HUDEP-2 (cell line): Measurements from ENCODE around the gene CHST13.

Source experiments
- DNase-seq, 76 experiments: peaks; one replicate each; lab custom pipeline; 2025; ENCODE audit not compliant: unreplicated experiment in 76 of 76; lab: John Stamatoyannopoulos, UW

CHST13 gene

DNA sequence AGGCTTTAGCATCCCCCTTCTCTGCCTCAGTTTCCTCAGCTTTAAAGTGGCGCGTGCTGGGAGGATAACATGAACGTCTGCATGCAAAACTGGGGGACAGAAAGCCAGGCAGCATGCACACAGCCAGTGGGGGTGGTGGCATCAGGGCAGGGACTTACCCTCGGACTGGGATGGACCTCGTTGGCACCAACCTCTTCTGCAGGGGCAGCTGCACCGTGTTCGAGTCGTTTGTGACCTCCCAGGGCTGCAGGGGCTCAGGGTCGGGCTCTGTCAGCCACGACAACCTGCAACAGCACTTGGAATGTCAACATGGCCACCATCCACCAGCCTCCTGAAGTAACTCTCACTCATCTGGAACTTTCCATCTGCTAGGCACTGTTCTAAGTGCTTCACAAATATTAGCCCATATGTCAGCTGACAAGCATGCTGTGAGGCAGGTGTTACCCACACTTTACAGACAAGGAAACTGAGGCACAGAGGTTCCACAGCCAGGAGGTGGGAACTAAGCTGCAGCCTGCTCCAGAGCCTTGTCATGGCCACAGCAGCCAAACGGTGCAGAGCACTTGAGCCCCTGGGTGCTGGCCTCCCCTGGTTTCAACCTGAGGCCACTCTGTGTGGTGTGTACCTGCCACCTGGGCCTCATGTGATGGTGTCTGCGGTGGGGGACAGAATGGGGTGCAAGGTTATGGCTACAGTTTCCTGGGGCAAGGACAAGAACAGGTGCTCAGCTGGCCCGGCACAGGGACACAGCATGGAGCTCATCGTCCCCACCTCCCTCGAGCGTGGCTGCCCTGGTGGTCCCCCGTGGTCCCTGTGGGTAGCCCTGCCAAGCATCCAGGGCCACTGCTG lies 28.1 kb downstream of the CHST13 start:
- DNase-seq = no peak

DNA sequence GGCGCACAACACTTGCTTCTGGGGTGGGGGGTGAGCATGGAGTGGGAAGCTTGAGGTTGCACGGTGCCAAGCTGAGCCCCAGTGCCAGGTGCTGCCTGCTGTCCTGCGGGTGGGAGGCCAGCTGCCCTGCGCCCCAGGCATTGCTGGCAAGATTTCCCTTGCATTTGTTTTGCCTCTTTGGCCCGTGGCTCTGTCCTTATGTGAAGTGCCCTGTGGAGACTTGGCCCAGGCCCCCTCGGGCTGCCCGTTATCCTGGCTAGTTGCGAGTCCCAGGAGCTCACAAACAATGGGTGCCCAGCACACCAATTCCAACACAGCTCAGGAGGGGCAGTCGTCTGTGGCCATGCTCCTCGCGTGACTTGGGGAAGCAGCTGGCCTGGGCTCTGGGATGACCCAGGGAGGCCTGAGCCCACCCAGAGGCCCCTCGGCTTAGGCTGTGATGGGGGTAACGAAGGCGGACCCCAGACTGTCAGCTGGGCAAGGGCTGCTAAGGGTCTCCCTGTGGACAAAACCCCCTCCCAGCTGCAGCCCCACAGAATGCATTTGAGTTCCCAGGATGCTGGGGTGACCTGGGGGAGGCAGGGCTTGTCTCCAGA lies 28.8 kb downstream of the CHST13 start:
- DNase-seq = no peak

DNA sequence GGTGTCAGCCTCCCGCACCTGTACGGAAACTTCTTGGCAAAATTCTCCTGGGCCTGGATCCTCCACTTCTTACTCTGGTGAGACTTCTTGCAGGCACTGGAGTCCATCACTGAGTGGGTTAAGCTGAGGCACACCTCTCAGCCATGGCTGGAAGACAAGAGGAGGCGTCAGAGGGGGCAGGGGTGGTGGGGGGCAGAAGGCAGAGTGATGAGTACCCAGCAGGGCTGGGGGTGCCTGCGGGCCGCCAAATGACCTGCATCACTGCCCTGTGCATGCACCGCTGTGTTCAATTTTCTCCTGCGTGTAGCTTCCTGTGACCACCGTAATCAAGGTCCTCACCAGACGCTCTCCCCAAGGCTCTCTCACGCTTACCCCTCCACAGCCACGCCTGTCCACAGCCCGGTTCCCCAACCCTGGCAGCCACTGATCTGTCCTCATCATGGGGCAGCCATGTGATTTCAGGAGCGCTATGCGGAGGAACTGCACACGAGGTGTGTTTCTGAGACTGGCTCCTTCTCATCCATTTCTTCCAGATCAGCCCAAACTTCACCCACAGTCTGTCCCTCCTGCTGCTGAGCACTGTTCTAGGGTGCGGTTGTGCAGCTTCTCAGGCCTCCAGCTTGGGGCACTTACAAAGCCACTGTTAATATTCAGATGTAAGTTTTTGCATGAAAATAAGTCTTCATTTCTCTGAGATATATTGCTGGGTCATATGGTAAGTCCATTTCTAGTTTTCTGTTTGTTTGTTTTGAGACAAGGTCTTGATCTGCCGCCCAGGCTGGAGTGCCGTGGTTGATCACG lies 29.5 kb downstream of the CHST13 start:
- no peak for DNase-seq

DNA sequence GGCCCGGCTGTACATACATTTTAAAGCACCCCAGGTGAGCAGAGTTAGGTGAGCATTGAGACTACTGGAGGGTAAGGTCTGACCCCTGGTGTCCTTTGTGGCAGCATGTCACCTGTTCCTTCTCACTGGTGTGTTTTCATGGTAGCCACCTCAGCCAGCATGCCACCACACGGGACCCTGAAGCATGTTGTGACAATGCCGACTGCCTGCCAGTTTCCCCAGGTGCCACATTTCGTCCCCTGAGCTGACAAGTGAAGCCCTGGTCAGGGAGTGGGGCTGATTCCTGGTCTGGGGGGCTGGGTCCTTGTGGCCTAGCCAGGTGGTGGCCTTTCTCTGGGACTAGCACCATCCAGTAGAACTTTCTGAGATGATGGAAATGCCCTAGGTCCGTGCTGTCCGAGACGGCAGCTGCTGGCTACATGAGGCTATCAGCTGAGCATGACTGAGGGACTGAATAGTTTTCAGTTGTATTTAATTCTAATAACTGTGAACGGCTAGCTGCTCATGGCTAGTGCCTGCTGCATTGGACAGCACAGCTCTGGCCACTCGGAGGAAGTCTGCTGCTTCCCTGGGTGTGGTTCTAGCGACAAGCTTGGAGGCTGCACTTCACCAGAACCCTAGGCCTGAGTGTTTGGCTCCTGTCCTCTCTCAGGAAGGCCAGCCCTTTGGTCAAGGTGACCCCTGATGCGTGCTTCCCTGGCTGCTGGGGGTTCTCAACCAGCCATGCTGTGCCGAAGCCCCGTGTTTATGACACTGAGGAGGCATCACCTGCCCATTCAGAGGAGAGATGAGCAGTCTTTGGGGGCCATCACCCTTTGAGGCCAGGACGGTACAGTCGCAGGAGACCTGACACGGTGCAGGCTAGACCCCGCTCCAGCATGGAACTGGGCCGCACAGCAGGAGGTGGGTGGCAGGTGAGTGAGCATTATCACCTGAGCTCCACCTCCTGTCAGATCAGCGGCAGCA lies 30.9 kb downstream of the CHST13 start:
- no peak for DNase-seq

DNA sequence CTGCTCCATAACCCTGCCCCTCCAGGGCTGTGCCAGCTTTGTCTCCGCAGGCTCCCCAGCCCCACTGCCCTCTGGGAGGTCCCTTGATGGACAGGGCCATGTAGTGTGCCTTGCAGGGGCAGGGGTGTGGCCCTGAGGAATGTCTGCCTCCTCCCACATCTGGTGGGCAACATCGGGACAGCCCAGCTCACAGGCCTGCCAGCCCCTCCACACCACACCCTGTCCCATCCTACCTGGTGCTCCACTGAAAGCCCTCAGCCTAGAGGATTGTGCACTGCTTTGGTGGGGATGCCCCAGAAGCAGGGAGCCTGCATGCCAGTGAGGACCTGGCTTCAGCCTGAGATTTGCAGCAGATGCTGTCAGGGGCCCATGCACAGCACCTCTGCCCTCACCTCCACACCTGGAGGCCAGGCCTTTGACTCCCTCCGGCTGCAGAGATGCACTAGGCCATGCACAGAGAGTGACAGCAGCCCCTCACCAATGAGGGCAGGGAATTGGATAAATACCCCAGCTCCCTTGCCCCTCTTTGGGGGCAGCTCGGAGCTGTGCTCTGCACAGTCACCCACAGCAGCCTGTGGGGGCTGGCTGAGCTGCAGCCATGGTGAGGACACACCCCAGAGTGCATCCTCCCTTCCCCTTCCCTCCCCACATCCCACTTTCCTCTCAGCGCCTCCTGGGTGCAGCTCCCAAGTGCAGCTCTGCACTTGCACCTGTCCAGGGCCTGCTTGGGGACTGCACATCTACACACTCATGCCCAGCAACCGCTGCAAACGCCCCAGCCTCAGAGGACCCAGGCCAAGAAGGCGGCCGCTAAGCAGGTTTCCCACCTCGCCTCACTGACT lies 32.1 kb downstream of the CHST13 start:
- DNase-seq = no peak

DNA sequence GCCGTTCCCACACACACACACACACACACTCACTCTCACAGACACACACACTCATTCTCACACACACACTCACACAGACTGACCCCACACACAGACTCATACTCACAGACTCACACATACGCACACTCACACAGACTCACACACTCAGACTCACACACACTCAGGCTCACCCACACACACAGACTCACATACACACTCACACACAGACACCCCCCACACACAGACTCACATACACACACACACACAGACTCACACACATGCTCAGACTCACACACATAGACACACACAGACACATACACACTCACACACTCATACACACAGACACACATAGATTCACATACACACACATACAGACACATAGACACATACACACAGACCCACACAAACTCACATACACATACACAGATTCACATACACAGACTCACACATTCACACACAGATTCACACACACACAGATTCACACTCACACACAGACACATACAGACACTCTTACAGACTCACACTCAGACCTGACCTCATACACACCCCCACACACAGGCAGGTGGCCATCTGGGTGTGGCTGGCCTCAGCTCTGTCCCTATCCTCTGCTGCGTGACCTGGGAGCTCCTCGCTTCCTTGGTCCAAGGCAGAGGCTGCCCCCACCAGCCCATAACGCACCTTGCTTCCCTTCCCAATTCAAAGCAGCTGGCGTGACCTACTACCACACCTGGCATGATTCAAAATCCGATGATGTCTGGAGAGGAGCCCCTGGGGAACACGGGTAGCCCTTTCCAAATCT lies 32.9 kb downstream of the CHST13 start:
- DNase-seq = no peak

DNA sequence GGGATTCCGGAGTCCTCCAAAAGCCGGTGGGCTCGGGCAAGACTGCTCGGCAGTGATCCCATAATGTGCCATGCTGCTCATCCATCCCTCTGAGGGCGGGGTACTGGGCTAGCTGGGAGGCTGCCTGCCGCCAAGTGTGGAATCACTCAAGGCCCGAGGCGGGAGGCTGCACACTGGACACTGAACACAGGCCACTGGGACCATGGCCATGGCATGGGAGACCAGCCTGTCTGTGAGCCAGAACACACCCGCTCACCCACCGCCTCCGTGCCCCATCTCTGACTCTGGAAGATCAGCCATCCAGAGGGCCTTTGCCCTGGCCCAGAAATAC lies 33.4 kb downstream of the CHST13 start:
- no peak for DNase-seq

DNA sequence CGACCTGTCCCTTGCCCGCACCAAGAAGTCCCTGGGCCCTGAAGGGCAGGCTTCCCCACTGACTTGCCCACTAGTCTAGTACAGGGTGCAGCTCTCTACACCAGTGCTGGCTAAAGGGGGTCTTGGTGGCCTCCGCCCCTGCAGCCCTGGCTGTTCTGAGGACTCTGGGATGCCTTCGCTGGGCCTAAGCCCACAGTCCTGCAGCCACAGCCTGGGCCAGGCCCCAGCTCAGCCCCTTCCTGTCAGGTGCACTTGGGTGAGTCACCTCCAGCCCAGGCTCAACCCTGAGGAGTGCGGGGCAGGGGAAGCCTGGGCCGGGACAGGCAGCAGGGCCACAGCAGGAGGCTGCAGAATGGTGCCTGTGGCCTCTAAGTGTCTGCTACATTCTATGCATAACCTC lies 33.8 kb downstream of the CHST13 start:
- no peak for DNase-seq

DNA sequence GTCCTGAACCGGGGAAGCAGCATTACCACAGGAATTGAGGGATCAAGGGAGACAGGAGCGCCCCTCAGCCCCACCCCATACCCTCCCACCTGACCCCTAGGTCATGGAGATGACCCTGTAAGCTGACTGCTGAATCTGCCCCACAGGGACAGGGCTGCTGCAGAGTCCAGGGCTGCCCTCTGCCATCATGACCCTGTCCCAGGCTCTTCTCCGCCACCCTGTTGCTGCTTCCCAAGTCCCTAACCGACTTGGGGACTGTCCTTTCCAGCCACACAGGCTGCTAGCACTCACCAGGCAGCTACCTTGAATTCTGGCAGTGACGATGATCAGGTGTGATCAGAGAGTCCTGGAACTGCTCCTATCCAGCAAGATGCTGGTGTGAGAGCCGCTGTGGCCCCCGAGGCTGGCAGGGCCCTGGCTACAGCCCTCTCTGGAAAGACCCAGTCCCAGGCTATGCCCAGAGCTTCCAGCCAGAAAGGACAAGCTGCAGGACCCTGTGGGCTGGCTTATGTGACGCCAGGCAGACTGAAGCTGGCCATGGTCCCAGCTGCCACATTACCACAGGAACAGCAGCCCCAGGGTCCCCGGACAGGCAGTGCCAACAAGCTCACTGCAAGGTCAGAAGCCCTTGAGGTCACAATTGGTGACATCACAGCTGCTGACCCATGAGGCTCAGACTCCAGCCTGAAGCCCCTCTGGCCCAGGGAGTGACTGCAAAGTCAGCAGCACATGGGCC lies 34.5 kb downstream of the CHST13 start, which contains the start of gene C3orf22:
TSS of gene C3orf22 (minus strand) at position 597 of the 736 bp plus-strand sequence. CDS start 5,542 bp downstream, outside the sequence.
- no peak for DNase-seq

DNA sequence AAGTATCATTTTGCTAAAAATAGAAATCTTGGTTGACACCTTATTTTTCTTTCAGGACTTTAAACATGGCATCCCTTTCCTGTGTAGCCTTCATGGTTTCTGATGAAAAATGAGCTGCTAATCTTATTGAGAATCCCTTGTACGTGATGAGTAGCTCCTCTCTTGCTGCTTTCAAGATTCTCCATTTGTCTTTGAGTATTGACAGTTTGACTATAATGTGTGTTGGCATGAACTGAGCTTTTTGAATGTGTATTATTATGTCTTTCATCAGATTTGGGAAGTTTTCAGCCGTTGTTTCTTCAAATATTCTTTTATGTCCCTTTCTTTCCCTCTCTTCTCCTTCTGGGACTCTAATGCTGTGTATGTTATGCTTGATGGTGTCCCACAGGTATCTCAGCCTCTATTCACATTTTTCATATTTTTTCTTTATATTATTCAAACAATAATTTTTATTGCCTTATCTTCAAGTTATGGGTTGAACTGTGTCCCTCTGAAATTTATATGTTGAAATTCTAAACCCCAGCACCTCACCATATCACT lies 38.9 kb downstream of the CHST13 start:
- no peak for DNase-seq

DNA sequence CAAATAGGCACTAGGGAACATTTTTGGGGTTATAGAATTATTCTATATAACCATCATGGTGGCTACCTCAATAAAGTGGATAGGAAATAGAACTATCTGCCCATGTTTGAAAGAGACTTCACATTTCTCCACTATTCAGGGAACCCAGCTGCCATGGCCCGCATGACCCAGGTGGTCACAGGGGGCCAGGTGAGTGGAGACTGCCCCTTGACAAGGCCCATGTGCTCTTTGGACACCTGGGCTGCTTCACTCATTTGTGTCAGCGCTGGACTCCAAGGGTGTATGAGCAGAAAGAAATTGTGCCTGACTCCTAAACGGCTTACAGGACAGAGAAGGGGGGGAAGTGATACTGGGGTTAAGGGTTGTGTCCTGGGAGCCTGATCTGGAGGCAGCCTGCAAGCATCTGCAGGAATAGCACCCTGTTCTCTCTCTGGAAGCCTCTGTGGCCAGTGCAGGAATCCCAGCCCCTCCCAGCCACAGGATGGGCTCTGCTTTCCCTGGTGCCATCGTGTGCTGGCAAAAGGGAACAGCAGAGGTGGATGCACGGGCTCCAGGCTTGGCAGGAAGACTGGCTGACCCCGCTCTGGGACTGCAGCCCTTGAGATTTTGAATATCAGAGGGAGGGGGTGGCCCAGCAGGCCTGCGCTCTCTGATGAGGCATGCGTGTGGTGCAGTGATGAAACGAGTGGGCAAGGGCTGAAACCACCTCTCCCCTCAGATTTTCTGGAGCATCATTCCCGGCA lies 43.9 kb downstream of the CHST13 start:
- no peak for DNase-seq

DNA sequence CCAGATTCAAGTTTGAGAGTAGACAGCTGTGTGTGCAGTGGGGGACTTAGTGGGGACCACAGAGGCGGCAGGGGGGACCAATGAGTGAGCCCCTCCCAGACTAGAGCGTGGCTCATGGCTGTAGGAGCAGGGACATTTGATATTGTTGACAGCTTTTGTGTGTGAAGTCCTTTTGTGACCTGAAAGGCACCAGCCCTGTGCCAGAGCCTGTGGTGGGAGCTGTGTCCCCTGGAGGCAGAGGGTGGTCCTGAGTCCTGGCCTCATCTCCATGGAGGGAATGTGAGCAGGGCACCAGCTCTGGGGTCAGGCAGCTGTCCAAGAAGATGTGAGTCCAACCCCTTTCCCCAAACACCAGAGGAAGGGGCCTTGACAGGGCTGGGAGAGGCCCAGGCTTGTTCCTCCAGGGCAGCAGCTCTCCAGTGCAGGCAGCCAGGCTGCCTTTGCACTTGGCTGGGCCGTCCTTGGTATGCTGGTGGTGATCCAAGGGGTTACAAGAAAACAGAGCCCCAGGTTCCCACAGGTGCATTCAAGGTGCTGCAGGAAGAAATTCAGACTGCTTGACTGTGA lies 44.9 kb downstream of the CHST13 start:
- no peak for DNase-seq

DNA sequence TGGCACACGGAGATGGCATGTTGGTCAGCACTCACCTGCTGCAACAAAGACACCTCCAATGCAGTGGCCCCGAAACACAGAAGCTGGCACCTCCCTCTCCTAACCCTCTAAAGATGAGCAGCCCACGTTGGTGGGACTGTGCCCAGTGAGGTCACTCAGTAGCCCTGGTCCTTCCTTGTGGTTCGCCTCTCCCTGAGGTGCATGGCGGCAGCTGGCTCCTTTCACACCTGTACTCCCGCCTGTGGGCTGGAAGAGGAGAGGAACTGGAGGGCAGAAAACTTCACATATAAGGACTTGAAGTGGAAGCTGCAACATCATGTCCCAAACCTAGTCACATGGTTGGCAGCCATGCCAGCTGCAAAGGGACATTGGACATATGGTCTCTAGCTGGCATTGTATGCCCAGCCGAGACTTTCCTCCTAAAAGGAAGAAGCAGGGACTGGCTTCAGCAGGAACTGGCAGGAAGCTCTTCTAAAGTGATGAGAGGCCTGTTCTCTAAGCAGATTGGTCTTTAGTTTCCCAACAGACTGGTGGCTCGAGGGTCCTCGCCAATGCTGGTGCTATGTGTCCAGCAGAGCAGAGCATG lies 45.5 kb downstream of the CHST13 start:
- DNase-seq = no peak

DNA sequence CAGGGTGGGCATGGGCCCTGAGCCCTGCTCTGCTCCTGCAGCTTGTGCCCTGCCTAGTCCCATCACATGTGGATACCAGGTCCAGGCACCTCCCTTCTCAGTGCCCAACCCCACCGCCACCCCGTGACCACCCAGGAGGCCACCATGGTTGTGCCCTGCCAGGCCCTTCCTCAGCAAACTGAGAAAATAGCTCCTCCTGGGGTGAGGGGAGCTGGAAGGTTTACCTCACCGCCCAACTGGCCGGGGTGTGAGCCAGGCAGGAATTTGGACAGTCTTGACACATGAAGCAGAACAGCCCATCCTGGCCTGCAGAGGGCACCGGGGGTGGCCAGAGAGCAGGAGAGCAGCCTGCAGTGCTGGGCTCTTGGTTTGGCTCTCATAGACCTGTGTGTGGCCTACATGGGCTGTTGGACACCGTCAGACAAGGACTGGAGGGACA lies 46.2 kb downstream of the CHST13 start:
- DNase-seq = peak in 1 of 76 experiments; percentile 2

DNA sequence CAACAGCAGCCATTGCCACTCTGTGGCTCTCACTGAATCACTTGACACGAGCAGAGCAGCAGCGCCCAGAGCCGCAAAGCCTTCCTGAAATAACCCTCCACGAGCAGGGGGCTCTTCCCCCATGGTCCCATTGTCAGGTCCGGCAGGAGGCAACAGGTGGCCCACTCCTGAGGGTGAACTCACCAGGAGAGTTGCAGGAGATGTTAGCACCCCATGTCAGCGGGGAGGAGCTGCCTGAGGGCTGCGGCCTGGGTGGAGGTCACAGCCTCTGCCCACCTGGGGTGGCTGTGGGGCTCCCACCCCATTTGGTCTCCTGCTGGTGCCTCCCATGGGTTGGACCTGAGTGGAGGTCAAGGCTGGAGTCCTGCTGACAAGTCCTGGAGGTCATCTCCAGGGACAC lies 47.1 kb downstream of the CHST13 start:
- DNase-seq = no peak

DNA sequence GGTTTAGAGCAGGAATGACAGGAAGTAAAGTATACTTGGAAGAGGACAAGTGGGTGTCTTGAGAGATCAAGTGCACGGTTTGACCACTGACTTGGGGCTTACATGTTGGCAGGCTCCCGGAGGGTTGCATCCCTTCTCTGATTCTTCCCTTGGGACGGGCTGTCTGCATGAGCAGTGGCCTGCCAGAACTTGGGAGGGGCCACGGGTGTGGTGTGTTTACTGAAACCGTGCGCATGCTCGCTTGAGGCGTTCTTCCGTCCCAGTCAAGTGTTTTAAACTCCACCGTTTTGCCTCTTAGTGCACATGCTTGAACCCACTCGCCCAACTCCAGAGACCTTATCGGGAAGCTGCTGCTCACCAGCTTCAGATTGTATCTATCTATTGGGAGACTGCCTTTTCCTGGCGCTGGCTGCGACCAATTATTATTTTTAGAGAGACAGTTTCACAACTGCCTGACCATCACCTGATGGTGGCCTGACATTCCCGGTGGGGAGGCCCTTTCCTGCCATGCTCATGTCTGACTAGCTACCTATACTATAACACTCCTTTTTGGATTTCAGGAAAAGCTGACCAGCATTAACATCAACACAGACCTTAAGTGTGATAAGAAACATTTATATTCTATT lies 49.6 kb downstream of the CHST13 start:
- no peak for DNase-seq
